Sigmoid colon (tissue), 7 donors: ENCODE results near the gene RPUSD4. TPM values are rescaled to one million over a fixed set of nuclear protein-coding genes. Genes with fewer than 3 reads are reported as not detected.

Experiments used
- DNase-seq: peaks from one replicate; pipeline ENCODE4 v3.0.0-alpha.2; 2019
- H3K27ac ChIP-seq, 4 donors: fragments of 200-600 bp; sonication (generic); one replicate each; pipeline ENCODE4 v1.5.1; 2016 to 2019; ENCODE audit warnings: mild to moderate bottlenecking in 1 of 4
- H3K27me3 ChIP-seq, 3 donors: fragments of 200-600 bp; sonication (generic); one replicate each; pipeline ENCODE4 v1.5.1; 2019; ENCODE audit warnings: mild to moderate bottlenecking in 1 of 3
- H3K36me3 ChIP-seq, 4 donors: fragments of 200-600 bp; sonication (generic); one replicate each; pipeline ENCODE4 v1.5.1; 2016 to 2019
- H3K4me1 ChIP-seq, 4 donors: fragments of 200-600 bp; sonication (generic); one replicate each; pipeline ENCODE4 v1.5.1; 2017 to 2019
- H3K4me3 ChIP-seq, 4 donors: fragments of 200-600 bp; sonication (generic); one replicate each; pipeline ENCODE4 v1.5.1; 2017 to 2019; ENCODE audit warnings: mild to moderate bottlenecking in 2 of 4, moderate library complexity in 1 of 4
- H3K9me3 ChIP-seq, 4 donors: fragments of 200-600 bp in 3 of 4; sonication (generic) in 3 of 4; one replicate each; pipeline versions ENCODE4 v1.5.1 to v1.6.1; 2013 to 2019
- EP300 ChIP-seq, 4 donors: sonication (generic); formaldehyde crosslinking; IDR thresholded peaks; one replicate each; pipeline ENCODE4 v1.6.1; 2017; ENCODE audit warnings: antibody characterized with exemption in 4 of 4
- POLR2A ChIP-seq, 2 donors: fragments of 450-650 bp; IDR thresholded peaks; one replicate each; pipeline ENCODE4 v1.6.1; 2016; ENCODE audit warnings: antibody characterized with exemption in 2 of 2, mild to moderate bottlenecking in 2 of 2, moderate library complexity in 2 of 2
- POLR2AphosphoS5 ChIP-seq, 4 donors: sonication (generic); formaldehyde crosslinking; IDR thresholded peaks; one replicate each; pipeline ENCODE4 v1.6.1; 2017; ENCODE audit warnings: antibody characterized with exemption in 4 of 4
- WGBS, 2 donors: extraction: QIAGEN DNeasy Blood & Tissue Kit; methylation state at CpG; one replicate each; pipeline ENCODE4 v1.1.7; 2013; 5-methylcytosine and 5-hydroxymethylcytosine counted together
- intact Hi-C: fragments of 100-400 bp; cut with DNase I; formaldehyde crosslinking; loops from one replicate; pipeline ENCODE4 v1.15.1; 2023
- polyA plus RNA-seq, 3 donors: library from polyadenylated mRNA; stranded (reverse); fragments of 200-250 nt; gene quantifications; one replicate each; pipeline ENCODE4 v1.2.3, GENCODE V29; 2013
- small RNA-seq, 3 donors: library from RNA; depleted of rRNA; stranded (forward); fragments of <200 nt; gene quantifications; one replicate each; pipeline ENCODE3, GENCODE V24; 2016
- total RNA-seq, 4 donors: library from RNA; depleted of rRNA; stranded (reverse); fragments of >200 nt; gene quantifications; one replicate each; pipeline ENCODE4 v1.1.0, GENCODE V29; 2016
- TF ChIP-seq, protein P1 (sequence below), 4 experiments: fragments of 450-650 bp in 3 of 4; fragments of 200-600 bp in 1 of 4; IDR thresholded peaks; one replicate each; pipeline ENCODE4 v1.5.1; 2016 to 2019; ENCODE audit warnings: antibody characterized with exemption in 4 of 4, mild to moderate bottlenecking in 3 of 4, moderate library complexity in 2 of 4
- donor health status: healthy with polysubstance abuse.
- donor health status: Bipolar disorder and iron deficiency.
- donor health status: healthy.

The RPUSD4 gene
- total and polyA plus RNA-seq, 7 donors = 7.9 to 24.4 (median 16.0) TPM

DNA sequence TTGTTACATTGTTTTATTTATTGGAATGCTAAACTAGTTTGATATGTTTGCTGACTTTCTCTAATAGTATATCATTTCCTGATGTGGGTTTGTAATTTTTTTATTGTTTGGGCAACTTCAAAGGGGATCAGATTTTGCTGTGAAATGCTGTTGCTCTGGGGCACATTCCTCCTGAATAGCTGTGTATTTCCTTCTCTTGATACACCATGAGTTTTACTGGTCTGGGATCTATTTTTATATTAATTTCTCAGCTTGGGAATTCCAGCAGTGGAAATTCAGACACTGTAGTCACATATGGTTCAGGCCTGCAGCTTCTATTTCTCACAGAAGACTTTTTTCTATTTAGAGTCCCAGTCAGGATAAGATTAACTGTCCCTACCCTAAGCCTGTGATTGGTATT lies 58.9 kb downstream of the RPUSD4 start:
- no peaks in the 10 kb centered on the region for H3K27me3 ChIP-seq
- intact Hi-C loops = no loop called here
- H3K27ac ChIP-seq = no peak overlapping the region
- H3K4me3 ChIP-seq = no peak overlapping the region
- peaks cover 0 to 3% (median 0%) of the 10 kb centered on the region in 4 donors for H3K4me1 ChIP-seq
- H3K9me3 ChIP-seq = no peaks in the 10 kb centered on the region
- H3K36me3 ChIP-seq = no peaks in the 10 kb centered on the region
- no peak for DNase-seq
- no peak for TF ChIP-seq EP300 (IDR thresholded peaks at IDR 0.05)
- no peak for TF ChIP-seq POLR2A (IDR thresholded peaks at IDR 0.05)
- TF ChIP-seq, protein P1, sequence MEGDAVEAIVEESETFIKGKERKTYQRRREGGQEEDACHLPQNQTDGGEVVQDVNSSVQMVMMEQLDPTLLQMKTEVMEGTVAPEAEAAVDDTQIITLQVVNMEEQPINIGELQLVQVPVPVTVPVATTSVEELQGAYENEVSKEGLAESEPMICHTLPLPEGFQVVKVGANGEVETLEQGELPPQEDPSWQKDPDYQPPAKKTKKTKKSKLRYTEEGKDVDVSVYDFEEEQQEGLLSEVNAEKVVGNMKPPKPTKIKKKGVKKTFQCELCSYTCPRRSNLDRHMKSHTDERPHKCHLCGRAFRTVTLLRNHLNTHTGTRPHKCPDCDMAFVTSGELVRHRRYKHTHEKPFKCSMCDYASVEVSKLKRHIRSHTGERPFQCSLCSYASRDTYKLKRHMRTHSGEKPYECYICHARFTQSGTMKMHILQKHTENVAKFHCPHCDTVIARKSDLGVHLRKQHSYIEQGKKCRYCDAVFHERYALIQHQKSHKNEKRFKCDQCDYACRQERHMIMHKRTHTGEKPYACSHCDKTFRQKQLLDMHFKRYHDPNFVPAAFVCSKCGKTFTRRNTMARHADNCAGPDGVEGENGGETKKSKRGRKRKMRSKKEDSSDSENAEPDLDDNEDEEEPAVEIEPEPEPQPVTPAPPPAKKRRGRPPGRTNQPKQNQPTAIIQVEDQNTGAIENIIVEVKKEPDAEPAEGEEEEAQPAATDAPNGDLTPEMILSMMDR (IDR thresholded peaks at IDR 0.05) = no peak
- no peak for TF ChIP-seq POLR2AphosphoS5 (IDR thresholded peaks at IDR 0.05)

DNA sequence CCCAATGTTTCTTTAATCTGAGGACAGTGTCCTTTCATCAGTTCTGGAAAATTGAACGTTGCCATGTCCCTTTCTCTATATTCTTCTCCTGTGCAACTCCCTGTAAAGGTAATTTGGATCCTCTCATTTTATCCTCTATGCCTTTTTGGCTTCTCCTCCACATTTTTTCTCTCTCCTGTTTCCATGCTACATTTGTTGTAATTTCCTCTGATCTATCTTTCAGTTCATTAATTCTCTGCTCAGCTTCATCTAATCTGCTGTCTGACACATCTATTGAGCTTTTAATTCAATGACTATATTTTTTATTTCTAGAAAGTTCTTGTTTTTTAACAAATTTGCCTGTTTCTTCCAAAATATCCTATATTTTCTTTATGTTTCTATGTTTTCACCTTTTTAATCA lies 59.3 kb downstream of the RPUSD4 start:
- no peaks in the 10 kb centered on the region for H3K36me3 ChIP-seq
- DNase-seq = no peak
- intact Hi-C loops = no loop called here
- peaks cover 0 to 7% (median 0%) of the 10 kb centered on the region in 4 donors for H3K4me1 ChIP-seq
- H3K4me3 ChIP-seq = no peak overlapping the region
- no peak for TF ChIP-seq POLR2A (IDR thresholded peaks at IDR 0.05)
- no peak for TF ChIP-seq EP300 (IDR thresholded peaks at IDR 0.05)
- TF ChIP-seq, protein P1 (IDR thresholded peaks at IDR 0.05) = no peak
- TF ChIP-seq POLR2AphosphoS5 (IDR thresholded peaks at IDR 0.05) = no peak
- H3K9me3 ChIP-seq = no peaks in the 10 kb centered on the region
- H3K27me3 ChIP-seq = no peaks in the 10 kb centered on the region
- H3K27ac ChIP-seq = no peak overlapping the region
- 87 to 92% methylated on average over 1 of the region's 1 CpG for WGBS, 2 donors

Small RNA genes lying within 50 kb of the gene (small RNA-seq; reads per million reads assigned to genes)
- gene AP001893.2 (0 reads per million in 3 donors), gene RN7SL351P (0 reads per million in 3 donors), gene RNU4-86P (0 reads per million in 3 donors)

Other genes with a start within 250 kb of the RPUSD4 start
- gene CDON, start 148.8 kb downstream of the RPUSD4 start, total RNA-seq = 10 to 100 TPM; 48.9 to 88.1 (median 66.3) TPM
- 1 to 10 TPM in 1 of 3 donors, under 1 TPM in 2; under 0.01 to 3.4 (median 0.60) TPM for gene CDON, start 148.8 kb downstream of the RPUSD4 start, polyA plus RNA-seq
- gene FAM118B, start 132 bp upstream of the RPUSD4 start, total RNA-seq = 10 to 100 TPM; 13.3 to 22.2 (median 16.2) TPM
- 10 to 100 TPM; 25.8 to 54.3 (median 43.2) TPM for gene FAM118B, start 132 bp upstream of the RPUSD4 start, polyA plus RNA-seq
- gene SRPRA, start 57.2 kb upstream of the RPUSD4 start, total RNA-seq = 10 to 100 TPM; 51.0 to 66.5 (median 57.2) TPM
- gene SRPRA, start 57.2 kb upstream of the RPUSD4 start, polyA plus RNA-seq = 10 to 100 TPM in 2 of 3 donors, 1 to 10 TPM in 1; 7.8 to 62.1 (median 15.7) TPM
- 10 to 100 TPM; 14.5 to 46.0 (median 15.3) TPM for gene FOXRED1, start 57.5 kb upstream of the RPUSD4 start, total RNA-seq
- 10 to 100 TPM; 10.8 to 36.5 (median 24.7) TPM for gene FOXRED1, start 57.5 kb upstream of the RPUSD4 start, polyA plus RNA-seq
- 10 to 100 TPM in 1 of 4 donors, 1 to 10 TPM in 3; 6.9 to 11.5 (median 8.1) TPM for gene TIRAP, start 71.4 kb upstream of the RPUSD4 start, total RNA-seq
- 10 to 100 TPM in 2 of 3 donors, 1 to 10 TPM in 1; 4.2 to 11.4 (median 10.9) TPM for gene TIRAP, start 71.4 kb upstream of the RPUSD4 start, polyA plus RNA-seq
- gene DCPS, start 92.4 kb upstream of the RPUSD4 start, total RNA-seq = 1 to 10 TPM; 7.6 to 10.0 (median 9.3) TPM
- gene DCPS, start 92.4 kb upstream of the RPUSD4 start, polyA plus RNA-seq = 10 to 100 TPM in 2 of 3 donors, 1 to 10 TPM in 1; 9.0 to 30.0 (median 15.0) TPM
- gene ST3GAL4, start 144.0 kb upstream of the RPUSD4 start, total RNA-seq = 10 to 100 TPM; 43.1 to 69.2 (median 45.5) TPM
- gene ST3GAL4, start 144.0 kb upstream of the RPUSD4 start, polyA plus RNA-seq = 100 to 1,000 TPM; 211 to 336 (median 268) TPM